Stomach (tissue), 9 donors: Measurements from ENCODE around the gene SENP7. TPM values are rescaled to one million over a fixed set of nuclear protein-coding genes. Genes with fewer than 3 reads are reported as not detected.

ENCODE experiments used
- DNase-seq, 2 donors: peaks; one replicate each; pipeline versions ENCODE4 v3.0.0 to v3.0.0-alpha.2; 2013 to 2019
- H3K27ac ChIP-seq, 5 donors: fragments of 200-600 bp in 4 of 5; sonication (generic) in 4 of 5; one replicate each; pipeline ENCODE4 v1.5.1; 2013 to 2019; ENCODE audit warnings: mild to moderate bottlenecking in 1 of 5, moderate library complexity in 1 of 5
- H3K27me3 ChIP-seq, 3 donors: fragments of 200-600 bp; sonication (generic); one replicate each; pipeline ENCODE4 v1.5.1; 2017 to 2019; ENCODE audit warnings: mixed run types in 1 of 3
- H3K36me3 ChIP-seq, 4 donors: fragments of 200-600 bp; sonication (generic); 1 replicate in 3 of 4; 2 replicates in 1 of 4; pipeline ENCODE4 v1.5.1; 2016 to 2019
- H3K4me1 ChIP-seq, 4 donors: fragments of 200-600 bp; sonication (generic); one replicate each; pipeline ENCODE4 v1.5.1; 2016 to 2019
- H3K4me3 ChIP-seq, 4 donors: fragments of 200-600 bp; sonication (generic) in 3 of 4; one replicate each; pipeline ENCODE4 v1.5.1; 2016 to 2019; ENCODE audit warnings: mild to moderate bottlenecking in 1 of 4
- H3K9me3 ChIP-seq, 4 donors: fragments of 200-600 bp; sonication (generic); one replicate each; pipeline ENCODE4 v1.5.1; 2016 to 2019
- CTCF ChIP-seq, 7 experiments: fragments of 450-650 bp in 4 of 7; fragments of 200-600 bp in 3 of 7; sonication (generic) in 3 of 7; IDR thresholded peaks; one replicate each; pipeline ENCODE4 v1.5.1; 2016 to 2019; ENCODE audit warnings: antibody characterized with exemption in 7 of 7, control low read depth in 2 of 7, mild to moderate bottlenecking in 1 of 7
- EP300 ChIP-seq: sonication (generic); formaldehyde crosslinking; IDR thresholded peaks from one replicate; pipeline ENCODE4 v1.6.1; 2017; ENCODE audit warnings: antibody characterized with exemption
- POLR2A ChIP-seq, 4 donors: fragments of 450-650 bp; IDR thresholded peaks; one replicate each; pipeline ENCODE4 v1.6.1; 2016; ENCODE audit warnings: antibody characterized with exemption in 4 of 4, control low read depth in 2 of 4, mild to moderate bottlenecking in 1 of 4, moderate library complexity in 1 of 4
- POLR2AphosphoS5 ChIP-seq, 3 donors: sonication (generic); formaldehyde crosslinking; IDR thresholded peaks; one replicate each; pipeline ENCODE4 v1.6.1; 2016; ENCODE audit warnings: antibody characterized with exemption in 3 of 3
- intact Hi-C: fragments of 100-400 bp; cut with DNase I; formaldehyde crosslinking; loops from one replicate; pipeline ENCODE4 v1.15.1; 2023; ENCODE audit warnings: low total_unique reads
- polyA plus RNA-seq, 3 donors: library from polyadenylated mRNA; stranded (reverse); fragments of 200-250 nt; gene quantifications; one replicate each; pipeline ENCODE4 v1.2.3, GENCODE V29; 2013
- small RNA-seq, 4 donors: library from RNA; depleted of rRNA; stranded (forward); fragments of <200 nt; gene quantifications; one replicate each; pipeline ENCODE3, GENCODE V24; 2016
- total RNA-seq, 5 donors: library from RNA; depleted of rRNA; stranded (reverse); fragments of >200 nt; gene quantifications; one replicate each; pipeline versions ENCODE4 v1.1.0 to v1.2.3, GENCODE V29; 2014 to 2016
- donor health status: healthy with polysubstance abuse.
- donor health status: Bipolar disorder and iron deficiency.
- donor health status: healthy.

The SENP7 gene
- total and polyA plus RNA-seq, 8 donors = 1.4 to 93.1 (median 14.6) TPM

GRCh38 chr3:101279162-101279561 is 233.8 kb downstream of the SENP7 start:
- no peak for DNase-seq
- Histone ChIP-seq H3K9me3 (no peaks in the 10 kb centered on the region), H3K36me3 (no peaks in the 10 kb centered on the region), H3K4me3 (no peak overlapping the region), H3K27ac (no peak overlapping the region), H3K4me1 (no peaks in the 10 kb centered on the region), H3K27me3 (no peaks in the 10 kb centered on the region)
- TF ChIP-seq CTCF (IDR thresholded peaks at IDR 0.05) = no peak
- TF ChIP-seq EP300 = no peak
- TF ChIP-seq POLR2A (IDR thresholded peaks at IDR 0.05) = no peak
- no peak for TF ChIP-seq POLR2AphosphoS5 (IDR thresholded peaks at IDR 0.05)
- intact Hi-C loops = no loop called here

GRCh38 chr3:101278727-101279126 is 234.3 kb downstream of the SENP7 start:
- Histone ChIP-seq H3K9me3 (no peaks in the 10 kb centered on the region), H3K27me3 (no peaks in the 10 kb centered on the region), H3K36me3 (no peaks in the 10 kb centered on the region), H3K4me1 (no peaks in the 10 kb centered on the region), H3K27ac (no peak overlapping the region), H3K4me3 (no peak overlapping the region)
- no peak for DNase-seq
- TF ChIP-seq EP300 (no peak), POLR2AphosphoS5 (IDR thresholded peaks at IDR 0.05) (no peak), CTCF (IDR thresholded peaks at IDR 0.05) (no peak), POLR2A (IDR thresholded peaks at IDR 0.05) (no peak)
- intact Hi-C loops = no loop called here

Small RNAs within 50 kb of the gene (small RNA-seq; reads per million reads assigned to genes)
- 0 reads per million in 4 donors for gene RF00019

Other genes starting within 250 kb of the SENP7 start
- gene IMPG2, start 192.6 kb downstream of the SENP7 start, total RNA-seq = 1 to 10 TPM in 1 of 5 donors, under 1 TPM in 4; under 0.01 to 2.3 (median 0.43) TPM
- gene IMPG2, start 192.6 kb downstream of the SENP7 start, polyA plus RNA-seq = under 1 TPM in 1 of 3 donors, not detected in 2; 0.05 TPM
- gene TRMT10C, start 48.7 kb upstream of the SENP7 start, total RNA-seq = 10 to 100 TPM in 2 of 5 donors, 1 to 10 TPM in 3; 1.4 to 33.6 (median 4.1) TPM
- 10 to 100 TPM; 13.1 to 16.8 (median 15.3) TPM for gene TRMT10C, start 48.7 kb upstream of the SENP7 start, polyA plus RNA-seq
- gene PCNP, start 61.0 kb upstream of the SENP7 start, total RNA-seq = 100 to 1,000 TPM in 1 of 5 donors, 10 to 100 TPM in 4; 21.7 to 163 (median 88.1) TPM
- gene PCNP, start 61.0 kb upstream of the SENP7 start, polyA plus RNA-seq = 100 to 1,000 TPM in 1 of 3 donors, 10 to 100 TPM in 2; 81.9 to 160 (median 86.7) TPM
- gene ZBTB11, start 163.9 kb upstream of the SENP7 start, total RNA-seq = 10 to 100 TPM in 4 of 5 donors, 1 to 10 TPM in 1; 6.7 to 31.2 (median 28.3) TPM
- gene ZBTB11, start 163.9 kb upstream of the SENP7 start, polyA plus RNA-seq = 1 to 10 TPM; 2.8 to 6.1 (median 4.7) TPM
- gene RPL24, start 173.5 kb upstream of the SENP7 start, total RNA-seq = 1,000 to 10,000 TPM in 3 of 5 donors, 100 to 1,000 TPM in 2; 461 to 3,349 (median 1,224) TPM
- gene RPL24, start 173.5 kb upstream of the SENP7 start, polyA plus RNA-seq = 1,000 to 10,000 TPM; 2,450 to 3,453 (median 2,754) TPM
- 10 to 100 TPM in 2 of 5 donors, 1 to 10 TPM in 3; 1.4 to 19.6 (median 7.6) TPM for gene CEP97, start 211.4 kb upstream of the SENP7 start, total RNA-seq
- gene CEP97, start 211.4 kb upstream of the SENP7 start, polyA plus RNA-seq = 1 to 10 TPM in 1 of 3 donors, under 1 TPM in 2; 0.31 to 1.2 (median 0.98) TPM